ENCODE results near the gene PDE9A. TPM values are rescaled to one million over a fixed set of nuclear protein-coding genes. Genes with fewer than 3 reads are reported as not detected.

Gene PDE9A
- total RNA-seq, 2 donors from 2014 or later: 45.9 to 62.4 TPM

DNA sequence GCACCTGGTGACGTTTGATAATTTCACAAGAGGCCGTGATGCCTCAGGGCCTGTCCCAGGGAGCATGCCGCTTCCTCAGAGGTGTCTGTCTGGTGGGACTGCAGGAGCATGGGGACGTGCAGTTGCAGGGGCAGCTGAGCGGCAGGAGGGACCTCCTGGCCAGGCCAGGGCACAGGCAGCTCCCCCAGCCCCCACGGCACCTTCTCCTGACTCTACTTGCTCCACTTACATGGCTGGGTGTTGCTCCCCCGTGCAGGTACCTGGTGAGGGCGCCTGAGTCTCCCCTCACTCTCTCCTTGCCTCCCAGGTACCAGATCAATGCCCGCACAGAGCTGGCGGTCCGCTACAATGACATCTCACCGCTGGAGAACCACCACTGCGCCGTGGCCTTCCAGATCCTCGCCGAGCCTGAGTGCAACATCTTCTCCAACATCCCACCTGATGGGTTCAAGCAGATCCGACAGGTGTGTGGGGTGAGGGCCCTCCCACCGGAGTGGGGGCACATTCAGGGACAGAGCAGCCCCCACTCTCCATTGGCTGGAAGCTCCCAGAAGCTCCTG is 108.4 kb downstream of the PDE9A start:
- Histone ChIP-seq H3K9ac (ENCODE audit: extremely low read depth, low read length, poor library complexity, severe bottlenecking) (no peak overlapping the region), H3K9me3 (ENCODE audit: control insufficient read depth, low read length) (no peaks in the 10 kb centered on the region), H3K4me3 (ENCODE audit: low read length) (no peak overlapping the region), H3K27ac (ENCODE audit: low read depth, low read length) (no peak overlapping the region), H3K36me3 (ENCODE audit: control insufficient read depth, insufficient read depth, low read length) (peaks cover 49% of the 10 kb centered on the region), H3K4me1 (ENCODE audit: control insufficient read depth, insufficient read depth, low read length) (peaks cover 15% of the 10 kb centered on the region), H3K27me3 (ENCODE audit: control insufficient read depth, insufficient read depth, low read length, poor library complexity, severe bottlenecking) (no peaks in the 10 kb centered on the region)
- H3K4me1 Mint-ChIP-seq: peaks cover 17% of the 10 kb centered on the region
- no peaks in the 10 kb centered on the region for H3K9me3 Mint-ChIP-seq
- TF ChIP-seq CTCF (conservative IDR thresholded peaks at IDR 0.05): no peak
- H3K4me3 Mint-ChIP-seq: no peak overlapping the region
- H3K27me3 Mint-ChIP-seq (ENCODE audit: insufficient read depth): no peaks in the 10 kb centered on the region
- no peak for DNase-seq
- 83 to 87% methylated on average over 6 to 18 of the region's 18 CpGs for WGBS, 2 experiments (ENCODE audit: insufficient coverage in 1 of 2, insufficient read length in 1 of 2)
- peaks cover 57% of the 10 kb centered on the region for H3K36me3 Mint-ChIP-seq (ENCODE audit: low read depth)
- no peak overlapping the region for H3K27ac Mint-ChIP-seq

DNA sequence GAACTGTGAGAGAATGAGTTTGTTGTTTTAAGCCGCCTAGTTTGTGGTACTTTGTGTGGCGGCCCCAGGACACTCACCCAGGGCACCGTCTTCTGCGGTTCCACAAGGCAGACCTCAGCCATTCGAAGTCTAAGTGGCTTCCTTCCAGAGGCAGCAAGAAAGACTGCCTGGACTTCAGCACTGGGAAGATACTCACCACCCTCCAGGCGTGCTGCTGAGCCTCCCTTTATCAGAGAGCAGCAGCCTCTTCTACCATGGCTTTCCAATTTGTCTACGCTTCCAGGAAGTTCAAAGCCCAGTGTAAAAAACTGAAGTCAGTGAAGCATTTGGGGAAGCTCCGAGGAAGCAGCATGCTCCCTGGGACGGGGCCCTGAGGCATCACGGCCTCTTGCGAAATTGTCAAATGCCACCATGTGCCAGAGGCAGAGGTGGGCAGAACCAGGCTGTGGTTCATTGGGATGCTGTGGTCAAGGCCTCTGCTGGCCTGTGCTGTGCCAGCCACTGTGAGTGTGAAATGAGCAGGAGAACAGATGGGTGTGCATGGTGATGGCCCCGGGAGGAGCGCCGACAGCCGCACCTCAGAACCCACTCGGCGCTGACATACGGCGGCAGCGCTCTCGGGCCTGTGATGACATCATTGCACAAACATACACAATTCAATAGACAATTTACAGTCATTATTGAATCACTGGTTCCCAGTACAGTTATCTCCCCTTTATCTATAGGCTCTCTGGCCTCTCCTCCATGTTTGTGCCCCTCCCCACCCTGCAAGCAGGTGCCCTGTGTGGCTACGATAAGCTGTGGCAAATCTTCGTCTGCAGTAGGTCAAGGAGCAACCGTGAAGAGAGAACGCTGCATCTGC is 110.4 kb downstream of the PDE9A start:
- peaks cover 57% of the 10 kb centered on the region for H3K36me3 ChIP-seq (ENCODE audit: control insufficient read depth, insufficient read depth, low read length)
- H3K9ac ChIP-seq (ENCODE audit: extremely low read depth, low read length, poor library complexity, severe bottlenecking): no peak overlapping the region
- no peak for DNase-seq
- Mint-ChIP-seq H3K4me3 (no peak overlapping the region), H3K27me3 (ENCODE audit: insufficient read depth) (no peaks in the 10 kb centered on the region), H3K27ac (no peak overlapping the region), H3K9me3 (no peaks in the 10 kb centered on the region), H3K36me3 (ENCODE audit: low read depth) (peaks cover 66% of the 10 kb centered on the region), H3K4me1 (peaks cover 17% of the 10 kb centered on the region)
- no peaks in the 10 kb centered on the region for H3K9me3 ChIP-seq (ENCODE audit: control insufficient read depth, low read length)
- peaks cover 13% of the 10 kb centered on the region for H3K4me1 ChIP-seq (ENCODE audit: control insufficient read depth, insufficient read depth, low read length)
- TF ChIP-seq CTCF (conservative IDR thresholded peaks at IDR 0.05): no peak
- no peak overlapping the region for H3K27ac ChIP-seq (ENCODE audit: low read depth, low read length)
- H3K4me3 ChIP-seq (ENCODE audit: low read length): no peak overlapping the region
- 95 to 96% methylated on average over 25 of the region's 25 CpGs for WGBS, 2 experiments (ENCODE audit: insufficient coverage in 1 of 2, insufficient read length in 1 of 2)
- H3K27me3 ChIP-seq (ENCODE audit: control insufficient read depth, insufficient read depth, low read length, poor library complexity, severe bottlenecking): no peaks in the 10 kb centered on the region

DNA sequence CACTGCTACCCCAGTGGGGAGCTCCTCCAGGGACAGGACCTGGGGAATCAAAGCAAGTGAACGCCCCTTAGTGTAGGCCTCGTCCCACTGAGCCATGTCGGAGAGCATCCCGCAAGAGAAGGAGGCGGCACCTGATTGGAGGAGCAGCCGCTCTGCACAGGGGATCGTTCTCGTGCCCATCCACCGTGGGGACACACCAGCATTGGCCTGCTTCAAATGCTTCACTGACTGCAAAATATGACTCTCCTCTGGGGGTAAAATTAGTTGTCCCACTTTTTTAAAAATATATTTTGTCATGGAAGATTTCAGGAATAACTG is 111.0 kb downstream of the PDE9A start:
- 96% methylated on average over 9 of the region's 9 CpGs for WGBS, 2 experiments (ENCODE audit: insufficient coverage in 1 of 2, insufficient read length in 1 of 2)
- no peak for DNase-seq
- Histone ChIP-seq H3K4me1 (ENCODE audit: control insufficient read depth, insufficient read depth, low read length) (peaks cover 10% of the 10 kb centered on the region), H3K27me3 (ENCODE audit: control insufficient read depth, insufficient read depth, low read length, poor library complexity, severe bottlenecking) (no peaks in the 10 kb centered on the region), H3K9me3 (ENCODE audit: control insufficient read depth, low read length) (no peaks in the 10 kb centered on the region), H3K4me3 (ENCODE audit: low read length) (no peak overlapping the region), H3K27ac (ENCODE audit: low read depth, low read length) (no peak overlapping the region), H3K9ac (ENCODE audit: extremely low read depth, low read length, poor library complexity, severe bottlenecking) (no peak overlapping the region), H3K36me3 (ENCODE audit: control insufficient read depth, insufficient read depth, low read length) (peaks cover 63% of the 10 kb centered on the region)
- Mint-ChIP-seq H3K27ac (no peak overlapping the region), H3K9me3 (no peaks in the 10 kb centered on the region), H3K4me1 (peaks cover 12% of the 10 kb centered on the region), H3K4me3 (no peak overlapping the region), H3K36me3 (ENCODE audit: low read depth) (peaks cover 68% of the 10 kb centered on the region), H3K27me3 (ENCODE audit: insufficient read depth) (no peaks in the 10 kb centered on the region)
- TF ChIP-seq CTCF (conservative IDR thresholded peaks at IDR 0.05): no peak
